GM12875 (cell line): ENCODE results near the gene LMAN2L.

Experiments
- H3K4me3 ChIP-seq: one replicate; pipeline ENCODE4 v1.5.1; 2011; ENCODE audit warnings: low read depth, low read length, control low read depth
- TF ChIP-seq, protein P1 (sequence below): IDR thresholded peaks from 2 replicates; pipeline ENCODE4 v1.5.1; 2011; ENCODE audit warnings: low read depth, mild to moderate bottlenecking, control low read depth, inconsistent platforms, low read length, moderate library complexity, borderline replicate concordance; ENCODE audit not compliant: insufficient read depth

LMAN2L gene

DNA sequence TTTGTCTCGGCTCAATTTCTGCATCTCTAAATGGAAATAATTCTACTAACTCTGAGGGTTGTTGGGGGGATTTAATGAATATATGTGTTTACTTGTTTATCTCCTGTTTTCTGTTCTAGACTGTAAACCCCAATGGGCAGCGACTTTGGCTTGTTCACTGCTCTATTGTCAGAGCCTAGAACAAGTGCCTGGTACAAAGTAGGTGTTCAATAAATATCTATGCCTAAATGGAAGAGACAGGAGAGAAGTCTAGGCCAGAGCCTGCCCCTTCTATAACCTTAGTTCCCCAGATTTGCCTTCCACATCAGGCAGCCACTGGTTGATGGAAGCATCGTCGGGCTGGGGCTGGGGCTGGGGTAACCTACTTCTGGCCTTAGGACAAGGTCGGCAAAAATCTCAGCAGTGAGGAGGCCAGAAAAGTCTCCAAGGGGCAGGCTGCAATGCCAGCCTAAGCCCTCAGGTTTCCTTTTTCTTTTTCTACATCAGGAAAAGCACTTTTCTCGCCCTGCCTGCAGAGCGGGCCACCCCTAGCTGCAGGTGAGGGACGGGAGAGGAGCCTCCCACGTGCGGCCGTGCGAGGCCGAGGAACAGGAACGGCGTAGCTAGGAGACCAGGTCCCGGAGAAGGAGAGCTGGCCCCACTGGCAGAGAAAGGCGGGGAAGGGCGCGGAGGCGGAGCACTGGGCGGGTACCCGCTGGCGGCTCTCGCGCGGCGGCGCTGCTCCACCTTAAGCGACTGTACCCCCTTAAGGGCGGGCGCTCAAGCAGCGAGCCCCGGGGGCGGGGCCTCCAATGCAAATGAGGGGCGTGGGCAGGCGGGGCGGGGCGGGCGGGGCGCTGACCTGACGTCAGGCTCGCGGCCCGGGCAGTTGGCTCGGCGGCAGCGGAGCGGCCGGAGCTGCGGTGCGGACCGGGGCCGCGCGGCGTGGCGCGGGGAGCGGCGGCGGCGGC lies 20.4 kb upstream of the LMAN2L start, which contains the start of gene CNNM4:
Gene CNNM4 (plus strand): TSS at position 867 of the 950 bp plus-strand sequence. CDS start 98 bp downstream, outside the sequence.
- H3K4me3 ChIP-seq = peak within 1 kb of the TSS; percentile 68
- TF ChIP-seq, protein P1, sequence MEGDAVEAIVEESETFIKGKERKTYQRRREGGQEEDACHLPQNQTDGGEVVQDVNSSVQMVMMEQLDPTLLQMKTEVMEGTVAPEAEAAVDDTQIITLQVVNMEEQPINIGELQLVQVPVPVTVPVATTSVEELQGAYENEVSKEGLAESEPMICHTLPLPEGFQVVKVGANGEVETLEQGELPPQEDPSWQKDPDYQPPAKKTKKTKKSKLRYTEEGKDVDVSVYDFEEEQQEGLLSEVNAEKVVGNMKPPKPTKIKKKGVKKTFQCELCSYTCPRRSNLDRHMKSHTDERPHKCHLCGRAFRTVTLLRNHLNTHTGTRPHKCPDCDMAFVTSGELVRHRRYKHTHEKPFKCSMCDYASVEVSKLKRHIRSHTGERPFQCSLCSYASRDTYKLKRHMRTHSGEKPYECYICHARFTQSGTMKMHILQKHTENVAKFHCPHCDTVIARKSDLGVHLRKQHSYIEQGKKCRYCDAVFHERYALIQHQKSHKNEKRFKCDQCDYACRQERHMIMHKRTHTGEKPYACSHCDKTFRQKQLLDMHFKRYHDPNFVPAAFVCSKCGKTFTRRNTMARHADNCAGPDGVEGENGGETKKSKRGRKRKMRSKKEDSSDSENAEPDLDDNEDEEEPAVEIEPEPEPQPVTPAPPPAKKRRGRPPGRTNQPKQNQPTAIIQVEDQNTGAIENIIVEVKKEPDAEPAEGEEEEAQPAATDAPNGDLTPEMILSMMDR = 0 out of 2 replicates have a peak, but pooled peaks have one; percentile 1

DNA sequence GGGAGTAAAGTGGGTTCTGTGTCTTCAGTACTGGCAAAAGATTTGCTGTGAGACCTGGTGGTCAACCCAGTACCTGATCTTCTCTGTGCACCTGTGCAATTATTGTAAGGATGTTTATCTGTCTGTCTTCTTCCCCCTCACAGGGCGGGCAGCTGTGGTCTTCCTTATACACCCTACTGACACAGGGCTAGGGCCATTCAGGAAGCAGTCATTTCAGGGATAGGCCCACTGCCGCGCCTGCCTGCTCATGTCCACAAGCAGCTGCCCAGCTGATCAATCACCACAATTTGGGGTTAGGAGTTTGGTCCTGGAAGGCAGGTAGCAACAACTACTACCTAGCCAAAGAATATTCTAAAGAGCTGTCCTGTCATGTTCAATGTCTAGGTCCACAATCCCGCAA lies 19.7 kb upstream of the LMAN2L start:
- TF ChIP-seq, protein P1 = no peak
- H3K4me3 ChIP-seq = no peak overlapping the region

DNA sequence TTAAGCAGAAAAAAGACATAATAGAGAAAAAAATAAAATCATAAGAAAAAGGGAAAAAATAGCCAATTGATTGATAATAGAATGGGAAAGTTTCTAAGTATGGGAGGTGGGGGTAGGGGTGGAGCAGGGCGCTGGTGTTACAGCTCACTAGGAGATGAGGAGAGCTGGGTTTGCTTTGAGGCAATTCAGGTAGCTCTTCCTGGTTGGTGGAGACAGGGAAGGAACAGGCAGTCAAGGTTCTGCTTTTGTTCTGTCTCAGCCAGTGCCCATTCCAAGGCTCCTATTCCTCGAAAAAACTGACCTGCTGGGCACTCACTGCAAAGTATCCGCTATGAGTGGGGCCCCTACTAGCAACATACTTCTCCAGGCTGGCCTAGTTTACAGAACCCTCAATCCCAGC lies 19.1 kb upstream of the LMAN2L start:
- TF ChIP-seq, protein P1 = no peak
- no peak overlapping the region for H3K4me3 ChIP-seq

DNA sequence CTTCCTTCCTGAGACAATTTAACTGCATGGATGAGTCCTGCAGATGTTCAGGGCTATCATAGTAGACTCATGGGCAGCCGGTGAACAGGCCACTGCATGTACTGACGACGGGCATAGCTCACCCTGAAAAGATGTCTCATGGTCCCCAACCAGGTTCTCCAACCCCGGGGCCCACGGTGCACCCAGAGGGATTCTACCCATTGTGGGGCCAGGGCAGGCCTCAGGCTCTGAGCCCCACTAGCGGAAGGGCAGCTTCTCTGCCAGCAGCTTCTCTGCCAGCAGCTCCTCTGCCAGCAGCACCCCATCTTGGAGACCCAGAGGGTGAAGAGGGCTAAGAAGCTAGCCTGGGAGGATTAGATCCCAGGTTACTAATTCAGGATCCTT lies 17.6 kb upstream of the LMAN2L start:
- TF ChIP-seq, protein P1 = no peak
- H3K4me3 ChIP-seq = no peak overlapping the region

DNA sequence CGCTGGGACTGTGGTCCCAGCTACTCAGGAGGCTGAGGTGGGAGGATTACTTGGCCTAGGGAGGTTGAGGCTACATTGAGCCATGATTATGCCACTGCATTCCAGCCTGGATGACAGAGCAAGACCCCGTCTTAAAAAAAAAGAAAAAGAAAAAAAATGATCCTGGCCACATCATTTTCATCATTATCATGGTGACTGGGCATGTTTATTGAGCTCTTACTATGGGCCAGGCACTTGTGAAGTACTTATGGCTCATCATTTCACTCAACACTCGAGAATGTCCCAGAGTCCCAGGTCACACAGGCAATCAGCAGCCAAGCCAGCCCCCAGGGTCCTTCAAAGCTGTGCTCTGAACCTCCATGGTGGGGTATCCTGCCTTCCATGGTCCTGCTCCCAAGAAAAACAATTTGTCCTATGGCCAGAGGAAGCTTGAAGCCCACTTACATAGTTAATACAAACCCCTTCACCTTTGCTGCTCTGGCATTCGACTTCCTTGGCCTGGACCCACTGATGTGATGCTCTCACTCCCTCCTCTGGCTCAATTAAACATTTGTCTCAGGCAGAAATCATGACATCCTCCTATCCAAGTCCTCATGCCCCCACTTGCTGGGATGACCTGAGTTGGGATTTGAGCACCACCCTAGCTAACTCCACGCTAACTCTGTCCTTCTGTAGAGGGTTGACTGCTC lies 17.1 kb upstream of the LMAN2L start:
- H3K4me3 ChIP-seq = no peak overlapping the region
- TF ChIP-seq, protein P1 = no peak

DNA sequence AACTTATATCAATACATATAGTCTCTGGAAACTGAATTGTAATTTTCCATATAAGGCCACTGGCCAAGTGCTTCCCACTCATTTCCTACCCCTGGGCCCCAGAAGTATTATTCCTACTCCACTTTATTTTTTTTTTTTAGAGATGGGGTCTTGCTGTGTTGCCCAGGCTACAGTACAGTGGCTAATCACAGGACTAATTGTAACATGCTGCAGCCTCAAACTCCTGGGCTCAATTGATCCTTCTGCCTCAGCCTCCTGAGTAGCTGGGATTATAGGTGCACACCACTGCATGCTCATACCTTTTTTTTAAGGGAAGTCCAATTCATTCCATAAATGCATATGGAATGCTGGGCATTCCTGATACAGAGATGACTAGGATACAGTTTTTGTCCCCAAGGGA lies 14.5 kb upstream of the LMAN2L start:
- TF ChIP-seq, protein P1 = no peak
- no peak overlapping the region for H3K4me3 ChIP-seq
